Measurements from ENCODE around the gene PDLIM7. TPM values are rescaled to one million over a fixed set of nuclear protein-coding genes. Genes with fewer than 3 reads are reported as not detected.

Gene PDLIM7
- total and polyA plus RNA-seq, 2 experiments from 2014 or later, result 94.7 to 128 TPM

- no peak overlapping the region for H3K27ac ChIP-seq (ENCODE audit: low read depth)
- H3K4me1 ChIP-seq (ENCODE audit: insufficient read depth), result peaks cover 18% of the 10 kb centered on the region
- no peak overlapping the region for H3K4me3 Mint-ChIP-seq
- H3K4me1 Mint-ChIP-seq, result peaks cover 32% of the 10 kb centered on the region
- H3F3A ChIP-seq (replicated peaks; ENCODE audit: low read depth), result peaks cover 36% of the 10 kb centered on the region
- TF ChIP-seq ZNF331 (CRISPR knock-in tag; IDR thresholded peaks at IDR 0.05; ENCODE audit: low read depth) (no peak), EZH2 (IDR thresholded peaks at IDR 0.05; ENCODE audit: low read depth, unreplicated experiment) (no peak), NANOG (IDR thresholded peaks at IDR 0.05; ENCODE audit: borderline replicate concordance) (no peak), JUNB (IDR thresholded peaks at IDR 0.05; ENCODE audit: unreplicated experiment) (no peak), CTCF (conservative IDR thresholded peaks at IDR 0.05; ENCODE audit: low read depth in 2 of 2) (no peak), STAT1 (IDR thresholded peaks at IDR 0.05; ENCODE audit: unreplicated experiment) (no peak), CREB1 (CRISPR knock-in tag; IDR thresholded peaks at IDR 0.05; ENCODE audit: low read depth) (no peak)
- DNase-seq (ENCODE audit: low spot score) (no peak), ATAC-seq (no peak)
- peaks cover 40% of the 10 kb centered on the region for H3K27me3 ChIP-seq (ENCODE audit: insufficient read depth)
- no peak overlapping the region for H3K4me2 ChIP-seq
- peaks cover 9% of the 10 kb centered on the region; the same call in 1 of the 3 replicates for H3K36me3 Mint-ChIP-seq (ENCODE audit: low read depth)
- H3K4me3 ChIP-seq, result no peak overlapping the region
- no peaks in the 10 kb centered on the region for H3K9me2 ChIP-seq (ENCODE audit: insufficient read depth)
- no peak overlapping the region for H2AFZ ChIP-seq
- peaks cover 43% of the 10 kb centered on the region for H3K27me3 Mint-ChIP-seq (ENCODE audit: insufficient read depth, low read depth, poor library complexity)
- H3K9me3 Mint-ChIP-seq, result peaks cover 3% of the 10 kb centered on the region; the same call in 1 of the 3 replicates
- H3K79me2 ChIP-seq (replicated peaks; ENCODE audit: insufficient read depth), result no peaks in the 10 kb centered on the region; the same call in 1 of the 2 replicates
- H3K27ac Mint-ChIP-seq, result no peak overlapping the region
- H4K20me1 ChIP-seq (replicated peaks; ENCODE audit: insufficient read depth), result peaks cover 12% of the 10 kb centered on the region; the same call in 1 of the 2 replicates
- H3K36me3 ChIP-seq (ENCODE audit: insufficient read depth), result no peaks in the 10 kb centered on the region
These were observed 46.6 kb downstream of the PDLIM7 start for GRCh38 chr5:177450667-177451424.

- ATAC-seq (no peak), DNase-seq (ENCODE audit: low spot score) (no peak)
- Histone ChIP-seq H3F3A (replicated peaks; ENCODE audit: low read depth) (peaks cover 39% of the 10 kb centered on the region), H3K4me2 (no peak overlapping the region), H3K27me3 (ENCODE audit: insufficient read depth) (peaks cover 54% of the 10 kb centered on the region), H4K20me1 (replicated peaks; ENCODE audit: insufficient read depth) (peaks cover 12% of the 10 kb centered on the region; the same call in 1 of the 2 replicates), H3K9me2 (ENCODE audit: insufficient read depth) (no peaks in the 10 kb centered on the region), H3K4me3 (no peak overlapping the region), H2AFZ (no peak overlapping the region), H3K79me2 (replicated peaks; ENCODE audit: insufficient read depth) (no peaks in the 10 kb centered on the region; the same call in 1 of the 2 replicates), H3K27ac (ENCODE audit: low read depth) (no peak overlapping the region), H3K4me1 (ENCODE audit: insufficient read depth) (peaks cover 31% of the 10 kb centered on the region), H3K36me3 (ENCODE audit: insufficient read depth) (no peaks in the 10 kb centered on the region)
- Mint-ChIP-seq H3K27me3 (ENCODE audit: insufficient read depth, low read depth, poor library complexity) (peaks cover 49% of the 10 kb centered on the region), H3K4me1 (peaks cover 44% of the 10 kb centered on the region), H3K27ac (no peak overlapping the region), H3K36me3 (ENCODE audit: low read depth) (peaks cover 12% of the 10 kb centered on the region; the same call in 1 of the 3 replicates), H3K9me3 (peaks cover 3% of the 10 kb centered on the region; the same call in 1 of the 3 replicates), H3K4me3 (no peak overlapping the region)
- TF ChIP-seq POLR2AphosphoS5 (IDR thresholded peaks at IDR 0.05; ENCODE audit: low read depth) (0 out of 2 replicates have a peak, but pooled peaks have one; percentile 7), ZNF331 (CRISPR knock-in tag; IDR thresholded peaks at IDR 0.05; ENCODE audit: low read depth) (no peak)
These were observed 48.0 kb downstream of the PDLIM7 start for GRCh38 chr5:177449140-177450061.
